Posterior vena cava (tissue), 2 donors: ENCODE measurements around the gene SCRG1. TPM values are rescaled to one million over a fixed set of nuclear protein-coding genes. Genes with fewer than 3 reads are reported as not detected.

Experiments used
- DNase-seq: peaks from one replicate; pipeline ENCODE4 v3.0.0-alpha.2; 2020; ENCODE audit warnings: low spot score
- intact Hi-C, 2 donors: fragments of 100-400 bp; cut with DNase I; formaldehyde crosslinking; loops; one replicate each; pipeline versions ENCODE4 v1.14.1 to v1.14.2; 2022 to 2023
- total RNA-seq, 2 donors: library from RNA; stranded (reverse); fragmentation: NEBNext Ultra II Directional; extraction: Animal tissue kit (Norgen Biotek cat#: 25700); gene quantifications; one replicate each; pipeline ENCODE4 v1.2.1, GENCODE V29; 2021
- donor health status: DM: yes; HTN: yes; CAD: no.
- donor health status: DM: yes; HTN: yes; CAD: no.

SCRG1 gene
- total RNA-seq, 2 donors from 2014 or later = 18.2 to 61.8 TPM

DNA sequence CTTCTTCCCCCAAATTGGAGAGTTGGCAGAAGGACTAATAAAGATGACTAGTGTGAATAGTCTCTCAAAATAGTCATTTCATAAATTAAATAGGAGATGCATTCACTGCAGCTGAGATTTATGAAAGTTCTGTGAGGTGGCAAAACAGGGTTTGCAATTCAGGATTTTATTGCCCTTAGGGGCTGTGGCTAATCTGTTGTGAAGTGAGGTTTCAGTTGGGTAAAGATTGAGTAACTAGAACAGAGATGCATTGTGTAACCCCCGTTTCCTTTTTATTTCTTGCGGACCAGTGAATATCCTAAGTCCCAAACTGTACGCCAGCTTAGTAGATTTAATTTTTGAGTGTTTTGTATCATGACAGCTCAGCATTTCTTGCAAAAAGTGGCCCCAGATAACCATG is 16.2 kb upstream of the SCRG1 start:
- intact Hi-C loops = loop anchor here in 1 of 2 donors (5.0 to 10.0 kb wide), 2 partner anchors 98 to 390 kb away; no protein-coding TSS in a partner anchor
- no peak for DNase-seq

GRCh38 chr4:173414456-173414855 is 15.5 kb upstream of the SCRG1 start:
- DNase-seq = no peak
- intact Hi-C loops = loop anchor here (5.0 to 10.0 kb wide), 2 partner anchors 390 to 698 kb away; no protein-coding TSS in a partner anchor

DNA sequence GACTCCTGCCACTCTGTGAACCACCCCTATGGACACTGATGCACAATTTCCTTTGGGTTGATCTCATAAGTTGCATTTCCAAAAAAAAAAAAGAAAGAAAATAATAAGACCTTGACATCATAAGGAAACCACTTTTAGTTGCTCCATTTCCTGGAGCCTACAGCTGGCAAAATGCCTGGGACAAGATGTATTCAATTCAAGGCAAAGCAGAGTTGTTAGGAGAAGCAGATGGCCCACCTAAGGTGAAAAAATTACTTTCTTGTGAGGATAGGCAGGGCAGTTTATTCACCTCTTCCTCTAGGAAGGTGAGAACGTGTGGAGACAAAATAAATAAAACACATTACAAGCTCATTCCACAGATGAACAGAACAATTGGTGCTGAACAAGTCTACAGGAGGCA is 14.1 kb upstream of the SCRG1 start:
- DNase-seq = no peak
- intact Hi-C loops = loop anchor here (5.0 to 10.0 kb wide), 2 partner anchors 388 to 699 kb away; no protein-coding TSS in a partner anchor

DNA sequence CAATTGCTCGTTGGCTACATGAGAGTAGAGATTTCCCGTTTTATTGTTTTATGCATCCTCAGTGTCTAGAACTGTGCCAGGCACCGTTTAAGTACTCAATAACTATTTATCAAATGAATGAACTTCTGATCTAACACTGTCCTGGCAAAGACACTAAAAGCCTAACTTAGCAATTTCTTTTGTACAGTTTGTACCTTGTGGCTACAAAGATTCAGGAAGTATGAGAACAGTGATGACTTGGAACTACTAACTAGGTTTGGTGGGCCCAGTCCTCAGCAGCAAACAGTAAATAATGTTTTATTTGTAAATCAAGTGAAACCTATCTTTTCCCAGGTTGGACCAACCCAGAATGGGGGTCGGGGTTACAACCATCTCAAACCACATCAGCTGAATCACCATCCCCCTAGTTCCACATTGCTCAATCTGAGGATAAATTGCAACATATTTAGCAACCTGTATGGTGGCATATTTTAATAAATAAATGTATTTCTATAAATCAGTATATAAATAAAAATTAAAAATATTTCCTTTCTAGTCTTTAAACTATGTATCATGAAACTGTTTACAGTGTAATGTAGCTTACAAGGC is 12.3 kb upstream of the SCRG1 start:
- intact Hi-C loops = loop anchor here (5.0 to 10.0 kb wide), 2 partner anchors 386 to 701 kb away; no protein-coding TSS in a partner anchor
- no peak for DNase-seq

DNA sequence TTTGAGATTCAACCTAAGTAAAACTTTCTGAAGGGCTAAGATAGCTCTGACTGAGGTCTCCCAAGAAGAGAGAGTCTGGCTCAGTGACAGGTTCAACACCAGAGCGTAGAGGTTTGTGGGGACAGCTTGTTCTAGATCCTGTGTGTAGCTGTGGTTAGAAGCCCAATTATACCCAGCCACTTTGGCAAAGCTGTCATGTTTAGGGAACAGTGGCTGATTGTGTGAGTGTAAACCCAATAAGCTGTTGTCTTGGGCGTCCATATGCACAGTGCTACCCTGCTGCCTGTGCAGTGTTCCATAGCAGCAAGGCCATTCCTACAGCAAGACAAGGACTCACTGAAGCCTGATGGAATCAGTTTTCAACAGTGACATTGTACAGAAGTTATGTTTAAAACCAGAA is 11.2 kb upstream of the SCRG1 start:
- no peak for DNase-seq
- intact Hi-C loops = loop anchor here (5.0 to 10.0 kb wide), 2 partner anchors 385 to 702 kb away; no protein-coding TSS in a partner anchor

DNA sequence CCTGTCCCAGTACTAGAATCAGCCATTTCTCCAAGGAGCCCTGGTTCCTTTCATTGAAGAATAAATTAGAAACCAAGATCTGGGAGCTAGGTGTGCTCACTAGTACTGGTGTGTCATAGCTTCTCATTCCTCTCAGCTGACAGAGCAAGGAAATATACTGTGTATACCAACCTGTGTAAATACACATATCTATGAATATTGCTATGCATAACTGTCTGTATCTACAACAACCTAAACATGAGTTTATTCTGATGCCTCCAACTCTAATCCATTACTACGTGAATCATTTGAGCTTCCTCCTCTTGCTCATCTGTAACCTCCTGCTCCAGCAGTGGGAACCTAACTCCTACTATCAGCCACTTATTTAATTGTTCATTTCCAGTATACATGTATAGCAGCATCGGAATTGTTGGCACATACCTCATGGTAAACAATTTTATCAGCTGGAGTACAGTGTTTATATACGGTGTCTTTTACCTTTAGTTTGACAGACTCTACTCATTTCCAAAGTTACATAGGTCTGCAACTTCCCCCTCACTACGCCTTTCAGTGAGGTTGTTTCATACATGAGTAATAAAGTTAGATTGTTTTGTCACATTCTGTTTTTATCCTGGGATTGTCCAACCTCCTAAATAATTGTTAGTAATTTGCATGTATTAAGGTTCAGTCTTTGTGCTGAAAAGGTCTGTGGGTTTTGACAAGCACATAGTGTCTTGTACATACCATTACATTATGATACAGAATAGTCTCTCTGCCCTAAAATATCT is 7.1 kb upstream of the SCRG1 start:
- intact Hi-C loops = no loop called here

DNA sequence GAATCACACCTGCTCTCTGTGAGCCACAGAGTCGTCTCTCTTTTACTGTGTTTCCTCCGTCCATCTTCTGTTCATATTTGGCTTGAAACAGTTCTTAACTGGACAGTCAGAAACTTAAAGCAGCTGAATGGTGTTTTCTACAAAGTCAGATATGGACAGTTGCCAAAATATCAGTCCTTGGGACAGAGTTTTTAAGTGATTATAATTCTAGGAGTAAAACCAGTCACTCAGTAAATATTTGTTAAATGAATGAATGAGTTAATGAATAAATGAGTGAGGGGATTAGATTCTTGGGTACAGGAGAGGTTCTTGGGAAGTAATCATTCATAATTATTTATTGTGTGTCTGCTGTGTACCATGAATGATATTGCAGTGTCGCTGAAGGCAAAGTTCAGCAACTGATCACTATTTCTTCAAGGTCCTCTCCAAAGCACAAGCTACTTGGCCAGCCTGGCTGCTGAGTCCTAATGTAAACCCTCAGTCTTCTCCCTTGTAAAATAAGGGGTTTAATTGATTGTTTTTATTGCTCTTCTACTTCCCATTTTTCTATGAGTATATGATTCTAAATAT is 5.5 kb upstream of the SCRG1 start:
- no peak for DNase-seq
- intact Hi-C loops = no loop called here

More for the DNA sequence above, 7.1 kb upstream of the SCRG1 start:
- no peak for DNase-seq

DNA sequence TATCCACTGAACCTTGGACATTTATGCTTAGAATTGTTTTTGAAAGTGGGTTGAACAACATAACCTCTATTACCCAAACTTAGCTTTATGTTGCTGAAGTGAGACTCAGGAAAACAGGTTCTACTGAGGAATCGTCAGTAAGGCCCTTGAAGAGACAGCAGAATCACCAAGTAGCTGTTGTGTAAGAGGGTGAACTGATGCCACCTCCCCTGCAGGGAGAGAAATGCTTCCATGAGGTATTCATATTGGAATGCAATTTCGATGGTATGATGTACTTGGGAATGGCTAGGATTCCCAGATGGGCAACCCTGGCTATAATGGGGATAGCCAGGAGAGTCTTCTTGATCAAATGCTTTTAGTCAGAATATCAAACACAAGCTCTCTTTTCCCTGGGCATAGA is 4.1 kb upstream of the SCRG1 start:
- intact Hi-C loops = no loop called here
- DNase-seq = no peak

DNA sequence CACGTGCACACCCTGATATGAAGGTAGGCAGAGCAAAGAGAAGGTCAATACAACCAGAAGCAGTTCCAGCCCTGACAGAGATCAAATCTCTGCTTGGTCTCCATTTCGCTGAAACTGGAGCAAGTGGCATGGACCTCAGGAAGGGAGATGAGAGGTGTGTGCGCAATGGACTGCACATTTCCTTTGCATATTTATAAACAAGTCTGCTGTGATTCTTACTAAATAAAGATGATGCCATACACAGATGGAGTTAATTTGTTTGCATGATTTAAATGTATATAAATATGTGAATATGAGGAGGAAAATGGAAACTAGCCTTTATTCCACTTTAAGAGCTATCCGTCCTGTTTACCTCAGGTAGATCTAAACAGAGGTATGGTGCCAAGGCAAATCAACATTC is 2.1 kb upstream of the SCRG1 start:
- intact Hi-C loops = no loop called here
- no peak for DNase-seq

- DNase-seq = no peak
- intact Hi-C loops = no loop called here
Observed at GRCh38 chr4:173398220-173398619, 696 bp downstream of the SCRG1 start.

DNA sequence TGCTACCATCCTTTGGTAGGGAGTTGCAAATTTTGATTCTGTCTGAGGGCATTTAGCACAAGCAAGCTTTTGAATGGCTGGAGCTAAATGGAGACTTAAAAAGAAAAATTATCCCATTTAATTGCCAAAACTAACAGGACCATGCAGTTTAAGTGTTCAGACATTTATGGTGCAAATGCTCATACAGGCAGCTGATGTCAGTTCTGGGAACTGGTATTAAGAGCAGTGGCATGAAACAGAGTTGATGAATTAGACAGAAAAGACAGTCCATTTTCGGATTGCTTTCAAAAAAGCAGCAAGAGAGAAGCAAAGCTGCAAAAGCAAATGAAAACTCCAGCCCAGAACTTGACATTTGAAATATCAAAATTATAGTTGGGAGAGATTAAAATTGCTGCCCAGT is 1.3 kb downstream of the SCRG1 start:
- intact Hi-C loops = no loop called here
- DNase-seq = no peak

GRCh38 chr4:173391701-173392100 is 7.2 kb downstream of the SCRG1 start:
- intact Hi-C loops = no loop called here
- DNase-seq = no peak

DNA sequence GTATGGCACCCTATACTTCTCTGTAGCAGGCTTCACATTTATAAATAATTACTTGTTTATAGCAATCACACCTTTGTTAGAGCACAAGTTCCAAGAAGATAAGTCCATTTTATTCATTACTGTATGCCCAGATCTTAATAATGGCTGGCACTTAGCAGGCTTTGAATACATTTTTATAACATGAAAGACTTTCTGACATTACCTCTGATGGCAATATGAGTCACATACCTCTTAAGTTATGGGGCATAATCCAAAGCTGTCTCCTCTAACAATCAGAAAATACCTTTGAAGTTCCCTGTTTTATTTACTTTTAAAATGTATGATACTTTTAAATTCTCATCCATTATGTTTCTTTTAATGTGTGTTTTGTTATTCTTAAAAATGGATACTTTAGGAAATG is 12.2 kb downstream of the SCRG1 start:
- intact Hi-C loops = no loop called here

DNA sequence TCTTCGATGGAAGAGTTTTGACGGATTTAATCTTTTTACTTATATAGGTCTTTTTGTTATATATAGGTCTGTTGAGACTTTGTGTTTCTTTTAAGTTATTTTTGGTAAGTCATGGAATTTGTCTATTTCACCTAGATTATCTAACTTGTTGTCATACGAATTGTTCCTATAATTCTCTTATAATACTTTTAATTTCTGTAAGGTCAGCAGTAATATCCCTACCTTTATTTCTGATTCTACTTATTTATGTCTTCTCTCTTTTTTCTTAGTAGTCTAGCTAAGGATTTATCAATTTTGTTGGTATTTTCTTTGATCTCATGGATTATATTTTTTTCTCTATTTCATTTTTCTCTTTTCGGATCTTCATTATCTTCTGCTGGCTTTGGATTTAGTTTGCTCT is 16.6 kb downstream of the SCRG1 start:
- intact Hi-C loops = no loop called here
- no peak for DNase-seq

More for the DNA sequence above, 12.2 kb downstream of the SCRG1 start:
- no peak for DNase-seq

DNA sequence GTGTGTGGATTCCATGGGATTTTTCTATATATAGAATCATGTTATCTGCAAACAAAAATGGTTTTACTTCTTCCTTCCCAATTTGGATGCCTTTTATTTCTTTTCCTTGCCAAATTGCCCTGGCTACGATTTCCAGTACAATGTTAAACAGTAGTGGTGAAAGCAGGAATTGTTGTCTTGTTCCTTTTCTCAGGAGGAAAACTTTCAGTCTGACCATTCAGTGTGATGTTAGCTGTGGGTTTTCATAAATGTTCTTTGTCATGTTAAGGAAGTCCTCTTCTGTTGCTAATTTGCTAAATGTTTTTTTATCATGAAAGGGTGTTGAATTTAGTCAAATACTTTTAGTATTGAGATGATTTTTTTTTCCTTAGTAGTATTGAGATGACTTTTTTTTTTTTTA is 17.3 kb downstream of the SCRG1 start:
- no peak for DNase-seq
- intact Hi-C loops = no loop called here

DNA sequence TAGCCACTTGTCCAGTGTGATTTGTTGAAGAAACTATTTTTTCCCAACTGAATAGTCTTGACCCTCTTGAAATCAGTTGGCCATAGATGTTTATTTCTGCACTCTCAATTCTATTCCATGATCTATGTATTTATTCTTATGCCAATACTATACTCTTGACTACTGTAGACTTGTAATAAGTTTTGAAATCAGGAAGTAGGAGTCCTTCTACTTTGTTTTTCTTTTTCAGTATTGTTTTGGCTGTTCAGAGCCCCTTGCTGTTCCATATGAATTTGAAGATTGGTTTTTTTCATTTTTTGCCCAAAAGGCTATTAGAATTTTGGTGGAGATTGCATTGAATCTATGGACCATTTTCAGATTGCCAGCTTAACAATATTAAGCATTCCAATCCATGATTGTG is 17.9 kb downstream of the SCRG1 start:
- DNase-seq = no peak
- intact Hi-C loops = no loop called here

GRCh38 chr4:173379929-173380328 is 19.0 kb downstream of the SCRG1 start:
- DNase-seq = no peak

GRCh38 chr4:173374588-173374987 is 24.3 kb downstream of the SCRG1 start:
- intact Hi-C loops = no loop called here
- no peak for DNase-seq

More at GRCh38 chr4:173379929-173380328, 19.0 kb downstream of the SCRG1 start:
- intact Hi-C loops = loop anchor here in 1 of 2 donors (2.0 kb wide), 1 partner anchor 73 kb away; no protein-coding TSS in a partner anchor

DNA sequence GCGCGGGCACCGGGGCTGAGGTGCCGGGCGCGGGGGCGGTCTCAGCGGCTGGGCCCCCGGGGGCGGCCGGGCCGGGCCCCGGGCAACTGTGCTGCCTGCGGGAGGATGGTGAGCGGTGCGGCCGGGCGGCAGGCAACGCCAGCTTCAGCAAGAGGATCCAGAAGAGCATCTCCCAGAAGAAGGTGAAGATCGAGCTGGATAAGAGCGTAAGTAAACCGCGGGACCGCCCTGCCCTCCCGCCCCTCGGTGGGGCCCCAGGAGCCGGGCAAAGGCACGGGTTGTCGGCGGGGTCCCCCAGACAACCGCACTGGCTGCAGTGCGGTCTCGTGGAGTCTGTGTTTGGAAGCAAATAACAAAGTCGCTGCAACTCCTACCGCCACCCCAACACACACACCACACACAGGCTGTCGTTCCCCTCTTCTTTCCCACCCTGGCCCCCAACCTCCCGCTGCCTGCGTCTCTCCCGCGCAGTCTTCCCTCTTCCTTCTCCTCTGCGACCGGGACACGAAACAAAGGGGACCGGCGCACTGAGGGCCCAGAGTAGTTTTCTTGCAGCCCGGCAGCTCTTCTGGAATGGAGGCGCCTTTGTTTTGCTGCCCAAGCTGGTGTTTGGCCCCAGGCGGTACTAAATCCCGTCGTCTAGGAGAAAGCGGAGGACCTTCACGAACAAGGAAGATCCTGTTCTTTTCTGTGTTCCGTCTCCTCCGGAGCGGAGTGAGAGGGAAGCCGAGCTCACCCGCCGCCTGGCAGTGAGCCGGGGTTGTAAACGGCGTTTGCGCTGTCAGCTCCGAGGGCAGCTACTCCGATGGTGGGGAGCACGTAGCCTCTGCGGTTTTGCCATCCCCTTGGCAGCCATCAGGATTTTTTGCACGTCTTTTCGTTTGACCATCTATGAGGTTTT is 27.4 kb downstream of the SCRG1 start:
- DNase-seq = peak; percentile 88
- intact Hi-C loops = loop anchor here in 1 of 2 donors (2.0 kb wide), 1 partner anchor 37 kb away; the partner anchor contains the start of gene HMGB2
